MM.1S (cell line): ENCODE measurements around the gene GRM1.

Experiments used
- EZH2phosphoT487 ChIP-seq: fragments of 300-600 bp; sonication (generic); IDR thresholded peaks from 2 replicates; pipeline ENCODE4 v1.6.1; 2018; ENCODE audit warnings: antibody characterized with exemption, low read length
- TF ChIP-seq, protein P1 (sequence below): fragments of 300-600 bp; sonication (generic); IDR thresholded peaks from 2 replicates; pipeline ENCODE4 v1.5.1; 2016; ENCODE audit warnings: antibody characterized with exemption, low read length, mixed read lengths

DNA sequence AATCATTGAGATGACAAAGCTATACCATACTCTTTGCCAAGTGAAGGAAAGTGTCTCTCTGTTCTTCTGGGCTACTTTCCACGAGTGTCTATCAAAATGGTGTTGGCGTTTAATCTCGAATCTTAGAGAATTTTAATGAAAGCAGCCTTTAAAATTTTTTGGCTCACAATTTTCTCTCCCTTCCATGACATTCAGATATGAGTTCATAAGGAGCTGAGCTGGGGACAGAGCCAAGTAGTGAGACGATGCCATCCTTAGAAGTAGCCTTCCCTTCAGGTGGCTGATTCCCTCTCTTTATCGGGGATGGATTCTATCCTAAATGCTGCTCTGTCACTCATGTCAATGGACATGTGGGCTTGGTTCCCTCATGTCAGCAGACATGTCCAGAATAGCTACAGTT is 132.8 kb downstream of the GRM1 start:
- TF ChIP-seq, protein P1, sequence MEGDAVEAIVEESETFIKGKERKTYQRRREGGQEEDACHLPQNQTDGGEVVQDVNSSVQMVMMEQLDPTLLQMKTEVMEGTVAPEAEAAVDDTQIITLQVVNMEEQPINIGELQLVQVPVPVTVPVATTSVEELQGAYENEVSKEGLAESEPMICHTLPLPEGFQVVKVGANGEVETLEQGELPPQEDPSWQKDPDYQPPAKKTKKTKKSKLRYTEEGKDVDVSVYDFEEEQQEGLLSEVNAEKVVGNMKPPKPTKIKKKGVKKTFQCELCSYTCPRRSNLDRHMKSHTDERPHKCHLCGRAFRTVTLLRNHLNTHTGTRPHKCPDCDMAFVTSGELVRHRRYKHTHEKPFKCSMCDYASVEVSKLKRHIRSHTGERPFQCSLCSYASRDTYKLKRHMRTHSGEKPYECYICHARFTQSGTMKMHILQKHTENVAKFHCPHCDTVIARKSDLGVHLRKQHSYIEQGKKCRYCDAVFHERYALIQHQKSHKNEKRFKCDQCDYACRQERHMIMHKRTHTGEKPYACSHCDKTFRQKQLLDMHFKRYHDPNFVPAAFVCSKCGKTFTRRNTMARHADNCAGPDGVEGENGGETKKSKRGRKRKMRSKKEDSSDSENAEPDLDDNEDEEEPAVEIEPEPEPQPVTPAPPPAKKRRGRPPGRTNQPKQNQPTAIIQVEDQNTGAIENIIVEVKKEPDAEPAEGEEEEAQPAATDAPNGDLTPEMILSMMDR, result no peak
- no peak for TF ChIP-seq EZH2phosphoT487
